SH-SY5Y (cell line): ENCODE results near the gene TGFBR3.

Experiments used
- GATA2 ChIP-seq: IDR thresholded peaks from 2 replicates; pipeline ENCODE4 v1.6.1; 2011; ENCODE audit warnings: mild to moderate bottlenecking, low read depth, low read length
- GATA3 ChIP-seq: IDR thresholded peaks from 2 replicates; pipeline ENCODE4 v1.6.1; 2011; ENCODE audit warnings: low read depth, mild to moderate bottlenecking, low read length, moderate library complexity

GRCh38 chr1:91736146-91736714 is 149.7 kb downstream of the TGFBR3 start:
- TF ChIP-seq GATA2, result no peak
- TF ChIP-seq GATA3, result no peak
